Lung (tissue), 12 donors: ENCODE measurements around the gene SGPL1. TPM values are rescaled to one million over a fixed set of nuclear protein-coding genes. Genes with fewer than 3 reads are reported as not detected.

Source experiments
- ATAC-seq: fragments of 200-7000 bp; cut with Tn5 transposase; one replicate; pipeline ENCODE4 v1.9.1; 2020; ENCODE audit warnings: moderate number of reproducible peaks; ENCODE audit not compliant: insufficient read depth, low FRiP score
- DNase-seq, 3 donors: peaks; one replicate each; pipeline ENCODE4 v3.0.0-alpha.2; 2013 to 2017
- H3K27ac ChIP-seq, 2 donors: one replicate each; pipeline ENCODE4 v1.5.1; 2013; ENCODE audit warnings: mild to moderate bottlenecking in 2 of 2, moderate library complexity in 2 of 2, control low read depth in 1 of 2, inconsistent platforms in 1 of 2, low read depth in 1 of 2, low read length in 1 of 2
- H3K27me3 ChIP-seq, 3 donors: one replicate each; pipeline ENCODE4 v1.5.1; 2013; ENCODE audit warnings: low read length in 2 of 3; ENCODE audit not compliant: control insufficient read depth in 3 of 3, insufficient read depth in 3 of 3
- H3K36me3 ChIP-seq, 4 donors: one replicate each; pipeline ENCODE4 v1.5.1; 2013; ENCODE audit warnings: low read length in 4 of 4, mild to moderate bottlenecking in 1 of 4, moderate library complexity in 1 of 4; ENCODE audit not compliant: control insufficient read depth in 4 of 4, insufficient read depth in 4 of 4
- H3K4me1 ChIP-seq, 5 donors: one replicate each; pipeline ENCODE4 v1.5.1; 2013; ENCODE audit warnings: low read length in 5 of 5, mild to moderate bottlenecking in 2 of 5, moderate library complexity in 1 of 5; ENCODE audit not compliant: control insufficient read depth in 5 of 5, insufficient read depth in 5 of 5
- H3K4me3 ChIP-seq: one replicate; pipeline ENCODE4 v1.5.1; 2013; ENCODE audit warnings: mild to moderate bottlenecking, control low read depth, moderate library complexity
- H3K9ac ChIP-seq, 2 donors: one replicate each; pipeline ENCODE4 v1.5.1; 2013; ENCODE audit warnings: low read length in 2 of 2, control low read depth in 1 of 2; ENCODE audit not compliant: insufficient read depth in 1 of 2
- H3K9me3 ChIP-seq, 4 donors: one replicate each; pipeline ENCODE4 v1.5.1; 2013; ENCODE audit warnings: low read length in 3 of 4, mild to moderate bottlenecking in 1 of 4, moderate library complexity in 1 of 4; ENCODE audit not compliant: control insufficient read depth in 4 of 4, insufficient read depth in 3 of 4
- CTCF ChIP-seq: IDR thresholded peaks from 2 replicates; pipeline ENCODE4 v1.5.1; 2012; ENCODE audit warnings: mild to moderate bottlenecking; ENCODE audit errors: control extremely low read depth, extremely low read depth
- WGBS, 2 donors: extraction: QIAGEN DNeasy Blood & Tissue Kit; methylation state at CpG; one replicate each; pipeline ENCODE4 v1.1.7; 2013; 5-methylcytosine and 5-hydroxymethylcytosine counted together
- polyA plus RNA-seq, 2 donors: library from polyadenylated mRNA; stranded (reverse); fragments of 200-250 nt; gene quantifications; one replicate each; pipeline ENCODE4 v1.2.1, GENCODE V29; 2013
- total RNA-seq, 2 donors: library from RNA; depleted of rRNA in 1 of 2; stranded (reverse); fragments of >200 nt in 1 of 2; gene quantifications; one replicate each; pipeline ENCODE4 v1.2.1, GENCODE V29; 2014 to 2021
- donor health status: control.
- donor health status: control.
- donor health status: Bipolar disorder and iron deficiency.
- donor health status: healthy.
- donor health status: DM: yes; HTN: yes; CAD: no.

Gene SGPL1
- total and polyA plus RNA-seq, 4 donors = 8.3 to 57.4 (median 30.8) TPM

- Histone ChIP-seq H3K9me3 (no peaks in the 10 kb centered on the region), H3K27ac (no peak overlapping the region), H3K4me1 (no peaks in the 10 kb centered on the region), H3K9ac (no peak overlapping the region), H3K27me3 (peaks cover 0 to 3% (median 0%) of the 10 kb centered on the region in 3 donors), H3K36me3 (no peaks in the 10 kb centered on the region), H3K4me3 (no peak overlapping the region)
- no peak for TF ChIP-seq CTCF
- DNase-seq (no peak), ATAC-seq (no peak)
- 28 to 34% methylated on average over 1 of the region's 1 CpG for WGBS, 2 donors
Measured at GRCh38 chr10:70921285-70921684, 105.5 kb downstream of the SGPL1 start.

DNA sequence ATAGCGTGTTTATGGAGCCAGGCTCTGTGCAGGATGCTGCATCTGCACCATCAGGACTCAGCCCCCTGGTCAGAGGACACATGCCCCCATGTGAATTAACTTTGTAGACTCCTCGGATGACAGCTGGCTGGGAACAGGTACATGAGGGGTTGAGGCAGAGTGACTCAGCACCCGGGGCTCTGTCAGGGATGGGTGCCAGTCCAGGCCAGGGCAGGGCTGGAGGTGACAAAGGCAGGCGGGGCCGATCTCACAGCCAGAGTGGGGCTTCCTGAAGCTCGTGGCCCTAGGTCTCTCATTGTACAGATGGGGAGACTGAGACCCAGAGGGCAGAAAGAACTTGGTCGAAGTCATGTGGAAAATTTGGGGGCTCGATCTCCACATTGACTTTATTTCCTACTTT is 107.9 kb downstream of the SGPL1 start:
- H3K4me3 ChIP-seq = no peak overlapping the region
- H3K27me3 ChIP-seq = peaks cover 0 to 3% (median 0%) of the 10 kb centered on the region in 3 donors
- H3K4me1 ChIP-seq = no peaks in the 10 kb centered on the region
- no peak for DNase-seq
- no peak for TF ChIP-seq CTCF
- no peaks in the 10 kb centered on the region for H3K9me3 ChIP-seq
- no peaks in the 10 kb centered on the region for H3K36me3 ChIP-seq
- WGBS, 2 donors = 81 to 88% methylated on average over 8 of the region's 8 CpGs
- no peak for ATAC-seq
- no peak overlapping the region for H3K27ac ChIP-seq
- H3K9ac ChIP-seq = no peak overlapping the region

DNA sequence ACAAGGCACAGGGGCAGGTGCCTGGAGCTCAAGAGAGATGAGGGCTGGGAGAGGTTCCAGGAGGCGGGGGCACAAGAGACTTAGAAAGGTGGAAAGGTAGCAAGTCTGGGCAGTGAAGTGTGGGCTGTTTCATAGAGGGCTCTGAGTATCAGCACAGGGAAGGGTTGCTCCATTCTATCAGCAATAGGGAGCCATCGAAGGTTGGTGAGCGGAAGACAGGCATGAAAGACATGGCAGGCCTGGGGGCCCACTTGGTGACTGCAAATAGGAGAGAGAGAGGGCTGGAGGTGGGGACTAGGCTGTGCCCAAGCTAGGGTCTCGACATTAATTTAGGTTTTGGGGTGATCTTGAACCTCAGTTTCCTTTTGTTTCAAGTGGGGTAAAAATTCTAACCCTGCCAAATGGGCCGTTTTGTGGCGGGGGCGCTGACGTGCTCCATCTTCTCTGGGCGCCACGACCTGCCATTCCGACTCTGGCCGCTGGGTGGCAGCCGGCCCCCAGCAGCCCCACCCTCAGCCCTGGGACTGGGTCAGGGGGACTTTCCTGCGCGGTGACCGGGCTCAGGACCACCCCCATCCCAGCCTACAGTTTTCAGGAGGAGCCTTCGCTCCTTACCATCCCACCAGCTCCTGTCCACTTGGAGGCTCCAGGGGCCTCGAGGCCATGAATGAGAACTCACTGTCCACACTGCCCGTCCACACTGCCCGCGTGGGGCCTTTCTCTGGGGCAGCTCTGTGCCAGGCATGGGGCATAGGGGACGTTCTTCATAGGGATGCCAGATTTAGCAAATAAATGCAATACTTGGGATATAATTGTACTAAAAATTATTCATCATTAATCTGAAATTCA is 109.9 kb downstream of the SGPL1 start:
- DNase-seq = peak; percentile 43 to 55 (median 44)
- no peak overlapping the region for H3K27ac ChIP-seq
- no peaks in the 10 kb centered on the region for H3K9me3 ChIP-seq
- H3K9ac ChIP-seq = no peak overlapping the region
- H3K36me3 ChIP-seq = no peaks in the 10 kb centered on the region
- H3K4me1 ChIP-seq = no peaks in the 10 kb centered on the region
- 29 to 31% methylated on average over 22 of the region's 22 CpGs for WGBS, 2 donors
- peak; percentile 77 for TF ChIP-seq CTCF
- peak; percentile 61 for ATAC-seq
- peaks cover 0 to 3% (median 0%) of the 10 kb centered on the region in 3 donors for H3K27me3 ChIP-seq
- no peak overlapping the region for H3K4me3 ChIP-seq
